ENCODE results near the gene YY1.

The YY1 gene

DNA sequence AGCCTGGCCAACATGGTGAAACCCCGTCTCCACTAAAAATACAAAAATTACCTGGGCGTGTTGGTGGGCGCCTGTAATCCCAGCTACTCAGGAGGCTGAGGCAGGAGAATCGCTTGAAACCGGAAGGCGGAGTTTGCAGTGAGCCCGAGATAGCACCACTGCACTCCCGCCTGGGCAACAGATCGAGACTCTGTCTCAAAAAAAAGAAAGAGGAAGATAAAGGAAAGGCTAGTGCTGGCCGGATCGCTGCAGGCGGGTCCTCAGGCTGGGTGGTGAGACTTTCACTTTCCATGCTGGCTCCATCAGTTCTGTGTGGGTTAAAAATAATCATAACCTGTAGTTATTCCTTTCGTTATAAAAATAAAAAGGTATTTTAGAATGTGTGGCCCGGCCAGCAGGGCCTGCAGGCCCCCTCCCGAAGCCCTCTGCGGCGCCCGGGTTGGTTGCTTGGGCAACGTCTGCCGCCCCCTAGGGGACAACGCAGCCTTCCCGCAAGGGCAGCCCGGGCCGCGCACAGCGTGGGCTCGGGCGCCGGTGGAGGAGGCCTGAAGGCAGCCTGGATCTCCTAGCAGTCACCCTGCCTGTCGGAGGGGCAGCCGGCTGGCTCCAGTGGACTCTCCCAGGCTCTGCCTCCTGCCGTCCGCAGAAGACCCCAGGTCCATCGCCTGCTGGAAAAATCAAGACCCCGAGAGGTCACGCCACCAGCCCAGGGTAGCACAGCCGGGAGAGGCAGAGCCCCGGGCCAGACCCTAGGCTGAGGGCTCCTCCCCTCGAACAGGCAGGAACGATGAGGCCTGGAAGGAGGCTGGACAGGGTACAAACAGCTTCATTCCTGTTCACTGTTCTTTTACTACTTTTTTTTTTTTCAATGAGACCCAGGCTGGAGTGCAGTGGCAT lies 79.2 kb downstream of the YY1 start:
- peak; percentile 77 for DNase-seq

GRCh38 chr14:100320157-100320856 lies 81.4 kb downstream of the YY1 start:
- DNase-seq, result no peak

DNA sequence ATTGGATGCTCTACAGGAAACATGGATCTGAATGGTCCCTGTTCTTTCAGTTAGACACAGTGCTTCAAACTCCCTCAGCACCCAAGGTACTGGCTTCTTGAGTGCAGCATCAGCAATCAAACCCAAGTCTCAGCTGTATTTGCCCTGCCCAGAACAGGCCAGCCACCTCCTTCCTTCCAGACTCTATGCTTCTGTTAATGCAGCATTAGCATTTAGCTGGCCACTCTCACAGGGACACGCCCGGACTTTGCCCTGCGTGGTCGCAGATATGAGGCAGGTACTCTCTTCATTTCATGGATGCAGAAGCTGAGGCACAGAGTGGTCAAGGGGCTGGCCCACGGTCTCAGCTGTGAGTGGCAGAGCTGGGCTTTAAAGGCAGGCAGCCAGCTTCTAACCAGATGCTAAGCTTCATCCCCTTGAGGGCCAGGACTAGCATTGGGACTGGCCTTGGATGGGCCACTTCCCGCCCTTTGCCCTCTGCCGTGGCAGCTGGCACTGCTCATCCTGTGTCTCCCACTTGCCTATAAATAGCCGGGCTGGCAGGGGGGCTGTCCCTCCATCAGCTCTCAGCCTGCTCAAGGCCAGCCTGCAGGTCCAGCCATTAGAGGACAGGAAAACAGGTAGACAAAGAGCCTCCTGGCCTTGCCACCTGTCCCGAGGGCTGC lies 82.7 kb downstream of the YY1 start:
- no peak for DNase-seq

DNA sequence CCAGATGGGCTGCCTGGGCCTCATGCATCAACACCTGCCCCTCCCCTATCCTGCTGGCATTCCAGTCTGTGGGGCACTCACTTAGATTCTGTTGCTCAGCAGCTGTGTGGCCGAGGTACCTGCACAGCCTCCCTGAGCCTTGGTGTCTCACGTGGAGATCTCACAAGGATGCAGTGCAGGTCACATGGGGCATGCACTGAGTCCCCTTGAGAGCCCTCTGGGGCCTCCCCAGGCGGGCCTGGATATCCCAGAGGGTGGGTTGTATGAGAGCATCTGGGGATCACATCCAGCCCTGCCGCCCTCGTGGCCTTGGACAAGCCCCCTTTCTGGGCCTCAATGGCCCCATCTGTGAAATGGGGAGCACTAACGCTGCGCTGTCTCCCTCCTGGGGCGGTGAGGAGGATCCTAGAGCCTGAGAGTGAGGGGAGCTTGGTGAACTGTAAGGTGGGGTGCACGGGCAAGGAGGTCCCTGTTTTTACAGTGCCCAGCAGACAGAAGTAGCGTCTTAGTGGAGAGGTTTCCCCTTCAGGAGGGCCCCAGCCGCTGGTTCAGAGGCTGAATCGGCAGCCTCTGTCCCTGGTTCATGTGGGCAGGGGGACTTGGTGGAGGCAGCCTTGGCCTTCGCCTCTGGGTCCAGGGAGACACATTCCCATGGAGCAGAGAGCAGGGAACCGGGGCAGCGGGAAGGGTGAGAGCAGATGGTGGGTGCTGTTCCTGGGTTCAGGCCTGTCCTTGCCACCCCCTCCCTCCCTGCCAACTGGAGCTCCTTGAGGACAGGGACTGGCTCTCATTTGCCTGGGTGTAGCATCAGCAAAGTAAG lies 83.4 kb downstream of the YY1 start:
- no peak for DNase-seq

DNA sequence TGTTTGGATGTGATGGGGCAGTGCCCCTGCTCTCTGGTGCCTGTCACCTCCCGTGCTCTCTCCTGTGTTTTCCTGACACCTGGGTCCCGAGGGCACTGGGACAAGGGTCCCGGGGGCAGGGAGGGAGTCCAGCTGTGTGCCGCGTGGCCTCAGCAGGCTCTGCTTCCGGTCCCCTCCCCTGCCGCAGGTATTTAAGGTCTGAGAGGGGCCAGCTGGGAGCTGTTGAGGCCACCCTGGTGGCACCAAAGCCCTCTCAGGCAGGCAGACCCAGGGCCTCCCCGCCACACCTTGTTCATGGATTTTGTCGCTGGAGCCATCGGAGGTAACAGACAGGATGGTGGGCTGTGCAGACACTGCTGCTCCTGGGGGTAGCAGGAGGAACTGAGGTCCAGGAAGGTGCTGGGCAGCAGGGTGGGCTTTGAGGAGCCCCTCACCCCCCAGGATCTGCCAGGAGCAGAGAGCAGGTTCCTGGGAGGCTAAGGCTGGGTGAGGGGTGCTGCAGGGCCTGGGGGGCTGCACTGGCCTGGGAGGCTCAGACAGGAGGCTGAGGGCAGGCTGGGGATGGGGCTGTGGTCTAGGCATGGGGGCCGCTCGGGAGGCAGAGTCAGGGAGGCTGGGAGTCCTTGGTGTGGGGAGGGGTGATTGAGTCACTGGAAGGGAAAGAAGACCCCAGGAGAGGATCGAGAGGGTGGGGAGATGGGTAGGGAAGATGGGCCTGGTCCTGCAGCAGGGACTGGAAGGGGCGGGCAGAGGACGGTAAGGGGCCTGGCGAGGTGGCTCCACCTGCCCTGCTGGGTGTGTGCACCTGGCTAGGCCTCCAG lies 84.4 kb downstream of the YY1 start, which contains the start of gene SLC25A47:
Gene SLC25A47, plus strand, starts transcription at position 219 of the 821 bp plus-strand sequence. Its CDS starts 76 bp downstream, at position 295.
- no peak for DNase-seq

- DNase-seq, result no peak
Observed at GRCh38 chr14:100323942-100324307, 85.0 kb downstream of the YY1 start.

- DNase-seq, result no peak
Observed at GRCh38 chr14:100325231-100325632, 86.3 kb downstream of the YY1 start.

GRCh38 chr14:100325958-100326357 lies 87.0 kb downstream of the YY1 start:
- no peak for DNase-seq

- no peak for DNase-seq
Observed at GRCh38 chr14:100327128-100327527, 88.2 kb downstream of the YY1 start.

- no peak for DNase-seq
Observed at GRCh38 chr14:100328495-100329163, 89.7 kb downstream of the YY1 start.

DNA sequence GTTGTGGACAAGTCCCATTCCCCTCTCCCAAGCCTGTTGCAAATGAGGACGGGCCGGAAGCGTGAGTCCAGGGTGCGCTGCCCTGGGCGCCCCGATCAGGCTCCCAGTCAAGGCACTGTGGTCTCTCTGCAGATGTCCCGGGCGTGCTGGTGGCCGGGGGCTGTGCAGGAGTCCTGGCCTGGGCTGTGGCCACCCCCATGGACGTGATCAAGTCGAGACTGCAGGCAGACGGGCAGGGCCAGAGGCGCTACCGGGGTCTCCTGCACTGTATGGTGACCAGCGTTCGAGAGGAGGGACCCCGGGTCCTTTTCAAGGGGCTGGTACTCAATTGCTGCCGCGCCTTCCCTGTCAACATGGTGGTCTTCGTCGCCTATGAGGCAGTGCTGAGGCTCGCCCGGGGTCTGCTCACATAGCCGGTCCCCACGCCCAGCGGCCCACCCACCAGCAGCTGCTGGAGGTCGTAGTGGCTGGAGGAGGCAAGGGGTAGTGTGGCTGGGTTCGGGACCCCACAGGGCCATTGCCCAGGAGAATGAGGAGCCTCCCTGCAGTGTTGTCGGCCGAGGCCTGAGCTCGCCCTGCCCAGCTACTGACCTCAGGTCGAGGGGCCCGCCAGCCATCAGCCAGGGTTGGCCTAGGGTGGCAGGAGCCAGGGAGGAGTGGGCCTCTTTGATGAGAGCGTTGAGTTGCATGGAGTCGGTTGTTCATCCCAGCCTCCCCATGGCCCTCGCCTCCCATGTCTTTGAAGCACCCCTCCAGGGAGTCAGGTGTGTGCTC lies 90.5 kb downstream of the YY1 start:
- DNase-seq, result no peak

GRCh38 chr14:100330007-100330344 lies 91.0 kb downstream of the YY1 start:
- no peak for DNase-seq

GRCh38 chr14:100330388-100330931 lies 91.5 kb downstream of the YY1 start:
- DNase-seq, result no peak

- DNase-seq, result no peak
Observed at GRCh38 chr14:100332071-100332639, 93.2 kb downstream of the YY1 start.

Data from activated CD8-positive, alpha-beta memory T cell treated with anti-CD3 and anti-CD28 coated beads, Interleukin-2, amount 50 U/mL, for 4 hours (primary cell).